HG03066 (cell line): ENCODE data around the gene NAGPA.

ENCODE experiments used
- ATAC-seq: cut with Tn5 transposase; IDR thresholded peaks from one replicate; pipeline ENCODE4 v1.9.1; 2021; ENCODE audit warnings: low read depth; ENCODE audit not compliant: unreplicated experiment

The NAGPA gene

DNA sequence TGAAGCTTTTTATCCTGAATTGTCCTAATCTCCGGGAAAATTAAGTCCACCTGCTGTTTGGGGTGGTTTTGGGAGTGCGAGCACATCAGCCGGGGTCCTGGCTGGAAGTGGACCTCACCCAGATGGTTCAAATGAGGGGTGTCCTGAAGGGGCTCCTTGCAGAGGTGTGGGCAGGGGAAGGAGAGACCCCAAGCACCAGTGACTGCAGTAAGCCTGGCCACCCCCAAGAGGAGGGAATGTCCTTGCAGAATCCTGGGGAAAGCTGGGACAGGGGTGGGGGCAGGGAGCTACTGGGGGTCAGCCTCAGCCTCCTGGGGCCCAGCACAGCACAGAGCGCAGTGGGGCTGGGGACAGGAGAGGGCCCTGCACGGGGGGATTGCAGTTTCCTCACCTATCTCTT lies 29.4 kb downstream of the NAGPA start:
- no peak for ATAC-seq

DNA sequence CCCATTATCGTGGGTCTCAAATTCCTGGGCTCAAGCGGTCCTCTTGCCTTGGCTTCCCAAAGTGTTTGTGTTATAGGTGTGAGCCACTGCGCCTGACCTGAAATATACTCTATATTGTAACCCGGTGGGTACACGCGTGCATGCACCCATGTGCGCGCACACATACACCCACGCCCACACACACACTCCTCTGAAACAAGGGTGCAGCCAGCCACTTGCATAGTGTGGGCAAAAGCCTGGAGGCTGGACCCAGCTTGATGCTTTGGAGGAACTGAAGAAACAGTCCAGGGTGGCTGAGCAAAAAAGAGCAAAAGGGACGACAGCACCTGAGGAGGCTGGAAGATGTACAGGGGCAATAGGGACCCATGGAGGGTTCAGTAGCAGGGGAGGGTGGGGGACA lies 29.9 kb downstream of the NAGPA start:
- ATAC-seq: no peak

DNA sequence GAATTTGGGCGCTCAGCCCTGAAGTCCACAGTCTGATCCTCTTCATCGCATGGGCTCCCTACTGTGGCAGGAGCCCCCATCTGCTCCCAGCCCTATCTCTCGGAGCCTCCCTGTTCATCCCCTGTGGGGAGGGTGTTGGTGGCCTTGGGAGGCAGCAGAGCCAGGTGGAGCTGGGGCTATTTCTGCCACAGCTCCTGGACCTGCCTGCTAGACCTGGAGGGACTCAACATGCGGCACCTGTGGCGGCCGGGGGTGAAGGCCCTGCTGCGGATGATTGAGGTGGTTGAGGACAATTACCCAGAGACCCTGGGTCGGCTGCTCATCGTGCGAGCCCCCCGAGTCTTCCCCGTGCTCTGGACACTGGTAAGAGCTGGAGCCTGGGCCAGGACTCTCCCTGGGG lies 30.5 kb downstream of the NAGPA start:
- ATAC-seq: no peak

GRCh38 chr16:5002699-5003143 lies 31.0 kb downstream of the NAGPA start:
- no peak for ATAC-seq

- ATAC-seq: no peak
Observed at GRCh38 chr16:5001986-5002385, 31.7 kb downstream of the NAGPA start.

DNA sequence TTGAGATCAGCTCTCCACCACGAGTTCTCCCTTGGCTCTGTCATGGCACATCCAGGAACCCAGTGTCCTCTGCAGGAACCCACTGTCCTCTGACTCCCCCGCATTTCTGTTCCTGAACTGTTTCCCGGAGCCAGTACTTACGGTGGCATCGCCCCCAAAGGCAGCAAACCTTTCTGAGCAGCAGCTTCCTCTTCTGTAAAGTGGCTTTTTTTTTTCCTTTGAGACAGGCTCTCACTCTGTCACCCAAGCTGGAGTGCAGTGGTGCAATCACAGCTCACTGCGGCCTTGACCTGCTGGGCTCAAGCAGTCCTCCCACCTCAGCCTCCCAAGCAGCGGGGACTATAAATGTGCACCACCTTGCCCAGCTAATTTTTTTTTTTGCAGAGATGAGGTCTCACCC lies 32.2 kb downstream of the NAGPA start:
- no peak for ATAC-seq

DNA sequence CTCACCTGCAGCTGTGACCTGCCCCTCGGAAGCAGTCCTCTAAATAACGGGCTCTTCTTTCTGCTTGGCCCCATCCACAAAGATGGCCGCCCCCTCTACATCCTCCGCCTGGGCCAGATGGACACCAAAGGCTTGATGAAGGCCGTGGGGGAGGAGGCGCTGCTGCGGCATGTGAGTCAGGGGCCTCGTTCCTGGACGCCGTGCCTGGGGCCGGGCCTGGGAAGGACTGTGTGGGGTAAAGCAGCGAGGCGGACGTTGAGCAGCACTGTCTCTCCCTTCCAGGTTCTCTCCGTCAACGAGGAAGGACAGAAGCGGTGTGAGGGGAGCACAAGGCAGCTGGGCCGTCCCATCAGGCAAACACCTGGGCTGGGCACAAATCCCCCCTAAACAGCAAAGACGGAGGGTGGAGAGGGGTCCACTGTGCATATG lies 33.1 kb downstream of the NAGPA start:
- no peak for ATAC-seq

GRCh38 chr16:4994719-4995434 lies 38.9 kb downstream of the NAGPA start:
- no peak for ATAC-seq

- ATAC-seq: no peak
Observed at GRCh38 chr16:4991754-4992153, 42.0 kb downstream of the NAGPA start.

- no peak for ATAC-seq
Observed at GRCh38 chr16:4990415-4990814, 43.3 kb downstream of the NAGPA start.

DNA sequence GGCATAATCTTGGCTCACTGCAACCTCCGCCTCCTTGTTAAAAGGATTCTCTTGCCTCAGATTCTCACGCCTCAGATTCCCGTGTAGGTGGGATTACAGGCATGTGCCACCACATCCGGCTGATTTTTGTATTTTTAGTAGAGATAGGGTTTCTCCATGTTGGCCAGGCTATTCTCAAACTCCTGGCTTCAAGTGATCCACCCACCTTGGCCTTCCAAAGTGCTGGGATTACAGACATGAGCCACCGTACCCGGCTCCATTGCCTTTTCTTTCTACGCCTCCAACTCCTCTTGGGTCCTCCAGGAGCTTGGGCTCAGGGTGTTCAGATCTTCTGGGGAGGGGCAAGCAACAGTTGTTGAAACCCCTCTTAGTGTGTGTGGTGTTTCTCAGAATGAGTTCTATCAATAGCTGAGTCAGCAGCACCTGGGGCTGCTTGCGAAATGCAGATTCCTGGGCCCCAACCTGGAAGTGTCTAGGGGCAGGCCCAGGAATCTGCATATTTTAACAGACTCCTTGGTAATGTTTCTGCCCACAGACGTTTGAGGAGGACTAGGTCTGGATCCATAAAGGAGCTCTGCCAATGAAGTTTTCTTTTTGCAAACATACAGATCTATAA lies 44.2 kb downstream of the NAGPA start:
- ATAC-seq: no peak

DNA sequence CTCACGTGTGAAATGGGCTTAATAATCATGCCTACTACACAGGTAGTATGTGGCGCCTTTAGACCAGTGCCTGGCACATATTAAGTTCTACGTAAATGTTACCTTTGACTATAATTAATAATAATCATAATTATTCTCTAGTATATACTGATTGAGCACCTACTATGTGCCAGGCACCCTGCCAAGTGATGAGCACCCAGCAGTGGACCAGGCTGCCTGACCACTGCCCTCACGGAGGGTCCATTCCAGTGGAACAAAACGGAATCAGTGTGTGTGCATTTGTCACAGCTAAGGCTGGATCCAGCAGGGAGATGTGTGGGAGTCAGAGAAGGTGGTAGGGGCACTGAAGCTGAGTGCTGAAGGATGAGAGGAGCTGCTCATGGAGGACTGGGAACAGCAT lies 45.1 kb downstream of the NAGPA start:
- no peak for ATAC-seq

DNA sequence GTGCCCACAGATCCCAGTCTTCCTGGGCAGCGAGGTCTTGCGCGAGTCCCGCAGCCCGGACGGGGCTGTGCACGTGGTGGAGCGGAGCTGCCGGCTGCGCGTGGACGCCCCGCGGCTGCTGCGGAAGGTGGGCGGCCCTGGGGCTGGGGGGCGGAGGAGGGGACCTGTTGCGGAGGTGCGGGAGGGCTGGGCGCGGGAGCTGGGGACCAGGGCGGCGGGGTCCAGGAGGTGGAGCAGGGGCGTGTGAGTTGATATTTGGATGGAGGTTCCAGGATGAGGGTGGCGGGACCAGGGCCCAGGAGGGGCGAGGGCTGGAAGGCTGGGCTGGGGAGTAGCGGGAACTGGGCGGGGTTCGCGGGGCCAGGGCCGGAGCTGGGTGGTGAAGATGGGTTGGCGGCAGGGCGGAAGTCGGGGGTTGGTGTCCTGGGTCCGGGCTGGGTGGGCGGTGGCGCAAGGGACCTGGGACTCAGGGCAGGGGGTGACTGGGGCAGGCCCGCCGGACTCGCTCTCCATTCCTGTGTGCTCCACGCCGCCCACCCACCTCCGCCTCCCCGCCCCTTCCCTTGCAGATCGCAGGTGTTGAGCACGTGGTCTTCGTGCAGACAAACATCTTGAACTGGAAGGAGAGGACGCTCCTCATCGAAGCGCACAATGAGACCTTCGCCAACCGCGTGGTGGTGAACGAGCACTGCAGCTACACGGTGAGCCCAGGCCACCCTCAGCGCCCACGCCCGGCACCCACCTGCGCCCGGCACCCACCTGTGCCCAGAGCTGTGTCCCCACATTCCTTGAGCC lies 46.0 kb downstream of the NAGPA start:
- ATAC-seq: no peak

DNA sequence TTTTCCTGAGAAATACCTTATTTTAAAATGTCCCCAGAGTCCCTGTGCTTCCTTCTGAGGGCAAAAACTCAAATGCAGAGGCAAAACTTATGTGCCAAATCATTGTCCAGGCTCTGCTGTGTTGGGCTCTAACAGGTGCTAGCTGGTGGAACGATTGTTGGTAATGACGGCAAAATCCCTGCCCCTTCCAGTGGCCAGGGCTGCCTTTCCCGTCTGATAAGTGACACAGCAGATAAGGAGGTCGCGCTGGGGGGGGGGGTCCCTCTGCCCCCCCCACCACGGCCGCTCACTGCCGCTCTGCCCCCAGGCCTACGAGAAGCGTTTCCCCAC lies 46.5 kb downstream of the NAGPA start:
- ATAC-seq: no peak

DNA sequence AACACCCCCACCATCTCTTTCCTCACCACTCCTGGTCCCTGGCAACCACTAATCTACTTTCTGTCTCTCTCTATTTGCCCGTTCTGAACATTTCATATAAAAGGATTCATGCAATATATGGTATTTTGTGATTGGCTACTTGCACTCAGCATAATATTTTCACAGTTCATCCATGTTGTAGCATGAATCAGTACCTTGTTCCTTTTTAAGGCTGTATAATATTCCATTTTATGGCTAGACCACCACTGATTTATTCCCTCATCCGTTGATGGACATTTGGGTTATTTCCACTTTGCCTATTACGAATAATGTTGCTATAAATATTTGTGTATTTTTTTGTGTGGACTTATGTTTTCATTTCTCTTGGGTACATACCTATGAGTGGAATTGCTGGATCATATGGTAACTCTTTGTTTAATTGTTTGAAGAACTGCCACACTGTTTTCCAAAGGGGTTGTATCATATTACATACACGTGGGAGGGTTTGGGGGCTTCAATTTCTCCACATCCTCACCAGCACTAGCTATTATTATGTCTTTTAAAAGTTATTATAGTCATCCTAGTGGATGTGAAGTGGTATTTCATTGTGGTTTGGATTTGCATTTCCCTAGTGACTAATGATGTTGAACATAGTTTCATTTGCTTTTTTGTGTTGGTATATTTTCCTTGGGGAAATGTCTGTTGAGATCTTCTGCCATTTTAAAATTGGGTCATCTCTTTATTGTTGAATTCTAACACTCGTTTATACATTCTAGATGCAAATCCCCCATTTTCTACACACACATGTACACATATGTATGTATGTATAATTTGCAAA lies 49.4 kb downstream of the NAGPA start:
- ATAC-seq: no peak

- ATAC-seq: no peak
Observed at GRCh38 chr16:4982056-4982867, 51.5 kb downstream of the NAGPA start.

GRCh38 chr16:4981473-4981872 lies 52.3 kb downstream of the NAGPA start:
- ATAC-seq: no peak

- ATAC-seq: no peak
Observed at GRCh38 chr16:4980691-4981090, 53.0 kb downstream of the NAGPA start.

DNA sequence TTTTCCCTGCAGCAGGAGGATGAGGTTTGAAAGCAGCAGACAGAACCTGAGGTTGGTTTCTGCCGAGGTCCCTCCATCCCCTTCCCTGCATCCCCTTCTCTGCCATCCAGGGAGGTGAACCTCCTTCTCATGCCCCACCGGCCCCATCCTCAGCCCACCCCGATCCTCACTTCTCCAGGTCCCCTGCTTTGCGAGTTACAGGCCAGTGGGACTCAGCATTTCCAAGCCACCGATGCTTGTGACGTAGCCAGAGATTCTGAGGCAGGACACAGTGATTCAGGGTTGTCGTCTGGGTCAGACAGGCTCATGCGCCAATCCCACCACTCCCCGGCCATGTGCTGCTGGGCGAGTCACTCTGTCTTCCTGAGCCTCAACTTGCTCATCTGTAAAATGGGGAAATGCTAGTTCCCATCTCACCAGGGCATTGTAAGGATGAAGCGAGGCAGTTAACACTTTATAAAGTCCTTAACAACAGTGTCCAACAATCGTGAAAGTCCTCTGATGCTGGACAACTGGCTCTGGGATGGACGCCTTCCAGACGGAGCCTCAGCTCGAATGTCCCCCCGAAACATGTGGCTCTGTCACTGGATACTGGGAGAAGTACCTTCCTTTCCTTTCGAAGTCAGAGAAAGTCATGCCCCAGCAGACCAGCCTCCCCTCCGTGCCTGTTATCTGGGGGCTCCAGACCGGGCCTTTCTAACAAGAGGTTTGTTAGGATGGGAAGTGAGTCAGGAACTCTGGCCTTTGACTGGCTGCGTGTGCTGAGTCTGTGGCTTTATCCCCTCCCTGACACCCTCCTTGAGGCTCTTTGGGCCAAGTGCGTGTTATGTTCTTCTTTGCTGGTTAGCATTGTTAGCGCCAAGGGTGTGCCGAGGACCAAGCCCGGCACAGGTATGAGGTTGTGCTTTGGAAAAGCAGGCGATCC lies 53.7 kb downstream of the NAGPA start:
- ATAC-seq: no peak
